ENCODE measurements around the gene DSN1.
"Not testable (repeated sequence)": the region's sequence is repeated elsewhere in the genome, so short reads cannot be mapped to it uniquely, and the experiment has no call there.

Gene DSN1

DNA sequence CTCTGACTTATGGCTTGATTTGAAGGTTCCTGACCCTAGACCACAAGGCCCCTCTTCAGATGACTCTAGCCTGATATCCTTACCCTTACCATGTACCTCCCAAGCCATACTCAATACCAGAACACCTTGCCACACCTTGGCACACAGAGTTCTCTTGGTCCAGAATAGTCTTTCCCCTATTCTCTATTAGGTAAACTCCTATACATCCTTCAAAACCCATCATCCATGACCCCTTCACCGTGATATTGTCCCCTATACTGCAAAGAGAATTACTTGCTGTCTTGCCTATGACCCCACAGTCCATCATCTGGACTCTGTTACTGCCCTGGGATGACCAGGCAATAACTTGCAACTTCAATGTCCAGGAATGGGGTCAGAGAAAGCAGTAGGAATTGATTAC is 31.8 kb upstream of the DSN1 start:
- no peak for ATAC-seq
- Mint-ChIP-seq H3K4me3 (no peak overlapping the region), H3K36me3 (ENCODE audit: low read depth) (no peaks in the 10 kb centered on the region), H3K27me3 (no peaks in the 10 kb centered on the region), H3K9me3 (no peaks in the 10 kb centered on the region), H3K4me1 (no peaks in the 10 kb centered on the region), H3K27ac (no peak overlapping the region)
- DNase-seq: no peak

DNA sequence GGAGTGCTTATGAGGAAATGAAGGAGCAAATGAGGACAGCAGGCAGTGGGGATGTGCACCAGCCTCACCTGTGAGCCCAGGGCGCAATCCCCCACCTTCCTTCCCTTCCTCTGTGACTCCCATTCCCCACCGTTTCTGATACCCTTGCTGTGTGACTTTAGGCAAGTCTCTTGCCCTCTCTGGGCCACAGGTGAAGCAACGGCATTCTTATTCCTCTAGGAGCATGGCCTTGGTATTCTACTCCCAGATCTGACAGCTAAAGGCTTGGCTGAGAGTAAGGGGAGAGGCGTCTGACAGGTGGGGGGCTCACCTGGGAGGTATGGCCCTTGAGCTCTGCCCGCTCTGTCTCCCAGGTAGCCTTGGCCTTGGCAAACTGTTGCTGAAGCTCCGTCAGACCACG is 30.9 kb upstream of the DSN1 start:
- no peaks in the 10 kb centered on the region for H3K9me3 Mint-ChIP-seq
- DNase-seq: no peak
- no peaks in the 10 kb centered on the region for H3K36me3 Mint-ChIP-seq (ENCODE audit: low read depth)
- H3K27ac Mint-ChIP-seq: no peak overlapping the region
- no peaks in the 10 kb centered on the region for H3K4me1 Mint-ChIP-seq
- H3K4me3 Mint-ChIP-seq: no peak overlapping the region
- no peaks in the 10 kb centered on the region for H3K27me3 Mint-ChIP-seq
- ATAC-seq: no peak

DNA sequence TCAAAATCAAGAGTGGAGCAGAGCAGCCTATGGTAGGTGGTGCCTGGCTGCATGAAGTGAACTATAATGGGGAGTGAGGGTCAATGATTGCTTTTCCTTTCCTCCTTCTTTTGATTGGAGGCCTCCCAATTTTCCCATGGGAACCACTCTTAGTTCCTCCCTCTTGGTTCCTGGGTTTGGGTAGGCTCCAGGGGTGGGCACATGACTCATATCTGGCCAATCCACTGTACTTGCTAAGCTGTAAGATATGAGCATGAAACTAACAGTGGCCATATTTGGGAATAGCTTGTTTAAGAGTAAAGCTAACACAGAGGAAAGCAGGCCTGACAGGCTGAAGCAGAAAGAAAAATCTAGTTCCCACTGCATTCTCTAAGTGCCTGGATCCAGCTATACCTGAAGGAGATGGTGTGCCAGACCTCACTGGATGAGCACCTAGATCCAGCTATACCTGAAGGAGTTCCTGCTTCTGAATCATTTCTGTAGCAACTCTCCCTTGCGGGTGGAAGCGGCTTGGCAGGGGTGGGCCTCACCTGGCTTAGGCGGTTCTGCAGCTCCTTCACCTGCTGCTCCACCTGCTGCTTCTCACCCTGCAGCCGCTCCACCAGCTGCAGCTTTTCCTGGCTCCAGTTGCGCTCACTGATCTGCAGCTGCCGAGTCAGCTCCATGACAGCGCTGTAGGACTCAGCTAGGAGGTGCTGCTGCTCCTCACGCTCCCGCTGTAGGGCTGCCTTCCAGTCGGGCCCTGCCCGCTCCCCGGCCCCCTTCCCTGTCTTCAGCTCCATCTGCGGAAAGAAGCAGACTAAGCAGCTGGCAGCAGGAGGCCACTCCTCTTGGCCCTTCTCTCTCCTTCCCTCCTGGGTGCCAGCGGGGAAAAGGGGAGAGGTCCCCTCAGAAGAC is 29.0 kb upstream of the DSN1 start:
- no peak for DNase-seq
- no peaks in the 10 kb centered on the region for H3K9me3 Mint-ChIP-seq
- H3K27me3 Mint-ChIP-seq: no peaks in the 10 kb centered on the region
- H3K27ac Mint-ChIP-seq: no peak overlapping the region
- no peaks in the 10 kb centered on the region for H3K36me3 Mint-ChIP-seq (ENCODE audit: low read depth)
- no peak for ATAC-seq
- H3K4me3 Mint-ChIP-seq: no peak overlapping the region
- H3K4me1 Mint-ChIP-seq: no peaks in the 10 kb centered on the region

DNA sequence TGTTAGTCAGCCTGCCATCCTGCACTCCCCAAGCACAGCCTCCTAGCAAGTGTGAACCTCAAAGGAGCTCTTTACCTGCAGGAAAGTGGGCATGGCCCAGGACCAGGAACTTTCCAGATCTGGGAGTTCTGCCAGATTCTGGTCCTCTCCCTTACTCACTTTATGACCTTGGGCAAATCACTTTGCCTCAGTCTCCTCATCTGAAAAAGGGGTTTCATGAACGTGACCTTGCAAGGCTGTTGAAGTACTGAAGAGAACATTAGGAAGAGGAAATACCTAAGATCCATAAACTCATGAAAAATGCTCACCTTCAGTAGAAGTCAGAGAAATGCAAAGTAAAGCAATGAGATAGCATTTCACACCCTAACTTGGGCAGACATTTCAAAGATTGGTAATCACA is 26.8 kb upstream of the DSN1 start:
- no peak overlapping the region for H3K4me3 Mint-ChIP-seq
- H3K27me3 Mint-ChIP-seq: no peaks in the 10 kb centered on the region
- DNase-seq: no peak
- no peaks in the 10 kb centered on the region for H3K36me3 Mint-ChIP-seq (ENCODE audit: low read depth)
- no peak overlapping the region for H3K27ac Mint-ChIP-seq
- H3K9me3 Mint-ChIP-seq: no peaks in the 10 kb centered on the region
- H3K4me1 Mint-ChIP-seq: no peaks in the 10 kb centered on the region
- no peak for ATAC-seq

DNA sequence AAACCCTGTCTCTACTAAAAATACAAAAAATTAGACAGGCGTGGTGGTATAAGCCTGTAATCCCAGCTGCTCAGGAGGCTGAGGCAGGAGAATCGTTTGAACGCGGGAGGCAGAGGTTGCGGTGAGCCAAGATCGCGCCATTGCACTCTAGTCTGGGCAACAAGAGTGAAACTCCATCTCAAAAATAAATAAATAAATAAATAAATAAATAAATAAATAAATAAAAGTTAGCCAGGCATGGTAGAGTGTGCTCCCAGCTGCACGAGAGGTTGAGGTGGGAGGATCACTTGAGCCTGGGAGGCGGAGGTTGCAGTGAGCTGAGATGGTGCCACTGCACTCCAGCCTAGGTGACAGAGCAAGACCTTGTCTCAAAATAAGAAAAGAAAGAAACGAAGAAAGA is 25.8 kb upstream of the DSN1 start:
- not testable (repeated sequence) for H3K9me3 Mint-ChIP-seq; H3K27ac Mint-ChIP-seq; H3K4me1 Mint-ChIP-seq; H3K27me3 Mint-ChIP-seq; H3K4me3 Mint-ChIP-seq; DNase-seq; H3K36me3 Mint-ChIP-seq (ENCODE audit: low read depth); ATAC-seq

DNA sequence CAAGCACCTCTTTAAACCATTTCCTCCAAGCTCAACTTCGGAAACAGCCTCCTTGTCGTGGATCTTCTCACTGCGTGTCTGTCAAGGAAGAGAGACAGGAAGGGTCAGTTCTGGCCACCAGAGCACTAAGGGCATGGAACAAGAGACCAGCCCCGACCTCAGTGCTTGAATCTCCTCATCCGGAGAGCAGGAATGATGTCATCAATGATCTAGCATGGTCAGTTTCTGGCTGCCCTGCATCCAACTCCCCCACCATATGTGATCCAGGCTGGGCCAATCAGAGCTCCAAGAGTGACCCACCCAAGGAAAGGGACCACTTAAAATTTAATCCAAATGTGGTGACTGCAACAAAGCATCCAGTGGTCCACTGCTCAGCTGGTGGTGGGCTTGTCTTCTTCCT is 23.3 kb upstream of the DSN1 start:
- Mint-ChIP-seq H3K9me3 (no peaks in the 10 kb centered on the region), H3K4me3 (no peak overlapping the region)

DNA sequence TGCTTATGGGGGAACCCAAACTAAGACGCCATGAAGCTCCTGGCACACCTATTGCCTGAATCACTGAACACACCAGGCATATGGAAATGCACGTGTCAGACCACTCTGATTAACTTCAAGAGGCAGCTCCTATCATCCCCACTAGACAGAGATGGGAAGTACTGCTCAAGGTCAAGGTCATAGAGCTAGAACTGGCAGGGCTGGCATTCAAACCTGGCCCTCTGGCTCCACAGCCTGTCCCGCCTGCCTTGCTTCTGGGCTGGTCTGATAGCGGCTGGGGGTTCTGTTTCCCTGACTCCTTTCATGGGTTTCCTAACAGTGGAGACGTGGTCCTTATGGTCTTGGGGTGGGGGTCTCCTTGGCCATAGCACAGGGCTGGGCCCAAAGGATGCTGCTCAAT is 22.6 kb upstream of the DSN1 start:
- no peaks in the 10 kb centered on the region for H3K36me3 Mint-ChIP-seq (ENCODE audit: low read depth)
- no peak for ATAC-seq

More for the DNA sequence above, 23.3 kb upstream of the DSN1 start:
- ATAC-seq: no peak
- Mint-ChIP-seq H3K4me1 (no peaks in the 10 kb centered on the region), H3K27ac (no peak overlapping the region), H3K27me3 (no peaks in the 10 kb centered on the region), H3K36me3 (ENCODE audit: low read depth) (no peaks in the 10 kb centered on the region)
- DNase-seq: no peak

DNA sequence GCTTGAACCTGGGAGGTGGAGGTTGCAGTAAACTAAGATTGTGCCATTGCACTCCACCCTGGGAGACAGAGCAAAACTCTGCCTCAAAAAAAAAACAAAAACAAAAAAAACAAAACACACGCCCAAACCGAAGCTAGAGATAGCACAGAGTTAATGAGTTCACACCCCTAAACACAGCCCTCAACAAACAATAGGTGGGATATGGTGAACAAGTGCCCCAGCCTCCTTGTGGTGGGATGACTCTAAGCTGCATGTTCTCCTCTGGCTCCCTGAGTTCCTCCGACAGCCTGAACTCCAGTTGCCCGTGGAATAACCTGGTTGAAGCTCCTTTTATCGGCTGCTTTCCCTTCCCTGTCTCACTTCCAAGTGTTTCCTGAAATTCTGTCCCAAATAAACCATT is 22.1 kb upstream of the DSN1 start:
- no peaks in the 10 kb centered on the region for H3K36me3 Mint-ChIP-seq (ENCODE audit: low read depth)
- H3K27me3 Mint-ChIP-seq: no peaks in the 10 kb centered on the region
- no peak overlapping the region for H3K4me3 Mint-ChIP-seq
- DNase-seq (no peak), ATAC-seq (no peak)
- no peaks in the 10 kb centered on the region for H3K9me3 Mint-ChIP-seq
- no peak overlapping the region for H3K27ac Mint-ChIP-seq
- H3K4me1 Mint-ChIP-seq: no peaks in the 10 kb centered on the region

More for the DNA sequence above, 22.6 kb upstream of the DSN1 start:
- H3K9me3 Mint-ChIP-seq: no peaks in the 10 kb centered on the region
- H3K27ac Mint-ChIP-seq: no peak overlapping the region
- H3K27me3 Mint-ChIP-seq: no peaks in the 10 kb centered on the region
- no peak overlapping the region for H3K4me3 Mint-ChIP-seq
- H3K4me1 Mint-ChIP-seq: no peaks in the 10 kb centered on the region
- DNase-seq: no peak

DNA sequence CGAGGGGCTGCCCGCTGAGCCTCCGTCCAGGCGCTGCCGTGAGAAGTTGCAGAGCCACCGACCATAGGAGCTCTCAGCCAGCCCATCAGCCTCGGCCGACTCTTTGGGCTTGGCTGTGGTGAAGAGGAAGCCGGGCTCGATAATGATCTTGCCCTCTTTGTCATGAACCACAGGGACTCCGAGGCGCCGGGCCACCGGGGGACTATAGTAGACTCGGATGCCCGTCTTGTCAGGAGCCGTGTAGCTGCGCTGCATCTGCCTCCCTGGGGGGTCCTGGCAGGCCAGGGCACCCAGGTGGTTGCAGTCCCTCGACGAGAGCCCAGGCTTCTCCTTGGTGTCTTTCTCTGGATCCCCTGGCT is 20.5 kb upstream of the DSN1 start:
- no peak overlapping the region for H3K4me3 Mint-ChIP-seq
- no peak for DNase-seq
- no peaks in the 10 kb centered on the region for H3K27me3 Mint-ChIP-seq
- no peaks in the 10 kb centered on the region for H3K36me3 Mint-ChIP-seq (ENCODE audit: low read depth)
- H3K4me1 Mint-ChIP-seq: no peaks in the 10 kb centered on the region
- no peaks in the 10 kb centered on the region for H3K9me3 Mint-ChIP-seq
- H3K27ac Mint-ChIP-seq: no peak overlapping the region
- no peak for ATAC-seq

DNA sequence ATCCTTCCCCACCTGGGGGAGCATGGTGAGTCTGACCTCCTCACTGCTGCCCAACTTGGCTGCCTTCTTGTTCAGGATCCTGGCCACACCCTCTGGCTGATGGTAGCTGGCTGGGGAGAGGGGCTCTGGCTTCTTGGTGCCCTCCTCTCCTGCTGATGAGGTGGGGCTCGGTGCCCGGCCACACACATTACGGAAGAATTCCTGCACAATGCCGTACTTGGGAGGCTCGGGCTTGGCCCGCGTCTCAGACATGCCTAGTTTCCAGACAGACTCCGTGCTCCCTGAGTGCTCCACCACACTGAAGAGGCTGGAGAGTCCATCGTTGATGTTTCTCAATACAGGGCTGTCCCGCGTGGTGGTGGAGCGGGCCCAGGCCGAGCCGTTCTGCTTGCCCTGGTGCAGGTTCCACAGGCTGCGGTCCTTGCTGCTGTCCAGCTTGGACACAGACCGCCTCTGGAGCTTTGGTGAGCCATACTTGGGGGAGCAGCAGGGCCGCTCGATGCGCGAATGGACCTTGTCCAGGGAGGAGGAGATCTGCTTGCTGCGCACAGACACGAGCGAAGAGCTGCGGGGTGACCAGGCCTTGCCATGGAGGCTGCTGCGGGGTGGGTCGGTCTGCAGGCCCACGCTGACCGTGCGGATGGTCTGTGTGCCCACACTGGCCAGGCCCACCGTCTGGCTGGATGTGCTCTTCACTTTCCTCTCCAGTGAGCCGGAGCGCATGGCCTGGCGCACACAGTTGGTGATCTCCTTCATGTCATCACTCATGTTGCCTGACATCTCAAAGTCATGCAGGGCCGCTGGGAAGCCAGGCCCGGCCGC is 19.9 kb upstream of the DSN1 start:
- no peaks in the 10 kb centered on the region for H3K36me3 Mint-ChIP-seq (ENCODE audit: low read depth)
- H3K9me3 Mint-ChIP-seq: no peaks in the 10 kb centered on the region
- H3K27me3 Mint-ChIP-seq: no peaks in the 10 kb centered on the region
- no peaks in the 10 kb centered on the region for H3K4me1 Mint-ChIP-seq
- H3K4me3 Mint-ChIP-seq: no peak overlapping the region
- DNase-seq (no peak), ATAC-seq (no peak)
- H3K27ac Mint-ChIP-seq: no peak overlapping the region

DNA sequence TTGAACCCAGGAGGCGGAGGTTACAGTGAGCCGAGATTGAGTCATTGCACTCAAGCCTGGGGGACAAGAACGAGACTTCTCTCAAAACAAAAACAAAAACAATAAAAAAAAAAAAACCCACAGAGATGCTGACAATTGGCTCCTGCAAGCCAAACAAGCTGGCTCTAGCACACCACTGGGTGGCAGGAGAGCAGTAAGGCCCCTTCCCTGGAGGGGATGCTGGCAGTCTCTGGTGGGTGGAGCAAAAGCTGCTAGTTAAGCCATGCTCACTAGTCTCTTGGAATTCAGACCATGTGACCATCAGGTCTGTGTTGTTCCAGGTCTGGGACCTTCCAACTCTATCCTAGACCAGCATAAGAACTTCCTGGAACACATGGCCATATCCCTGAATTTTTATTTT is 18.9 kb upstream of the DSN1 start:
- Mint-ChIP-seq H3K9me3 (no peaks in the 10 kb centered on the region), H3K27me3 (no peaks in the 10 kb centered on the region), H3K4me1 (no peaks in the 10 kb centered on the region), H3K4me3 (no peak overlapping the region), H3K27ac (no peak overlapping the region), H3K36me3 (ENCODE audit: low read depth) (no peaks in the 10 kb centered on the region)
- DNase-seq (no peak), ATAC-seq (no peak)

DNA sequence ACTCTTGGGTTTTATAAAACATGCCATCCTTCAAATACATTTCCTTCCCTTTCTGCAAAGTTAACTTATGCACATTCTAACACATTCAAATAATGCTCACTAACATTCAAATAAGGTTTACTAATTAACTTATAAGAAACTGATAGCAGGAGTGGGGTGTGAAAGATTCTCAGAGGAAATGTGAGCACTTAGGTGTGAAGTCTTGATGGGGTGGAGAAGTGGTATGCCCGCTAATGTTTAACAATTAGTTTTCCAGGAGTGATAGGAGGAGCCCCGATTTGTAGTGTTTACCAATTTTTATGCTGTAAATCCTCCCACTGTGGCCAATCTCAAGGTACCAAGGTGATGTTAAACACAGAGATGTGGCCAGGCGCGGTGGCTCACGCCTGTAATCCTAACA is 18.3 kb upstream of the DSN1 start:
- H3K27ac Mint-ChIP-seq: no peak overlapping the region
- H3K36me3 Mint-ChIP-seq (ENCODE audit: low read depth): no peaks in the 10 kb centered on the region

DNA sequence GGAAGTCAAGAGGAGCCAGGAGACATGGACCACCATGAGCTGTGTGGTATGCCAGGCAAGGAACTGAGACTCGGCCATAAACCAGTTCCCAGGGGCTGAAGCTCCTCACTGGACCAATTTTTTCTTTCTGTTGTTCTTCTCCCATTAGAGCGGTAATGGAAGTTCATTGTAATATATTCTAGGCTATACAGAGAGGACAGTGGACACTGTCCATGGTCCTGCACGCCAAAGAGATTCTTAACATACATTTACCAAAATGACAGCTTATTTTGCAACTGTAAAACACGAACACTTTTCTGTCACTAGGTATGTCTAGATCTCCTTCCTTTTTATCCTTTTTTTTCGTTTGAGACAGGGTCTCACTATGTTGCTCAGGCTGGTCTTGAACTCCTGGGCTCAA is 13.1 kb upstream of the DSN1 start:
- Mint-ChIP-seq H3K4me3 (no peak overlapping the region), H3K27me3 (no peaks in the 10 kb centered on the region), H3K4me1 (no peaks in the 10 kb centered on the region), H3K27ac (no peak overlapping the region), H3K36me3 (ENCODE audit: low read depth) (no peaks in the 10 kb centered on the region), H3K9me3 (no peaks in the 10 kb centered on the region)
- ATAC-seq (no peak), DNase-seq (no peak)

More for the DNA sequence above, 18.3 kb upstream of the DSN1 start:
- no peaks in the 10 kb centered on the region for H3K9me3 Mint-ChIP-seq
- ATAC-seq (no peak), DNase-seq (no peak)
- no peaks in the 10 kb centered on the region for H3K27me3 Mint-ChIP-seq
- no peaks in the 10 kb centered on the region for H3K4me1 Mint-ChIP-seq
- no peak overlapping the region for H3K4me3 Mint-ChIP-seq

DNA sequence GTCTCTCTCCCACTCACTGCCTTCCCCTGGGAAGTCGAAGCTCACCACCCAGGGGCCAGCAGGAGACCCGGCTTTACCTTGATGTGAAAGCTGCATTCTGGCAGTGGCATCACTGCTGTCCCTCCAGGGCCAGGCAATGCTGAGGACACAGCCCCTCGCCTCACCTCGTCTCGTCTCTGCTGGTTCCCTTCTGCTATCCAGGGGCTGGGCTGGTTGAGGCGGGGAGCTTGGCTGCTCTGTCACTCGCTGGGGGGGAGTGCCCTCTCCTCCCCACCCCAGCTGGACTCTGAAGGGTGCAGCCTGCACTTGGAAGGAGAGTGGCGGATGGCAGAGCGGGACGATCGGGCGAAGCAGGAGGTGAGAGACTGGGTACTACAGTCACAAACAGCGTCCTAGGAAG is 12.7 kb upstream of the DSN1 start:
- DNase-seq: no peak
- no peaks in the 10 kb centered on the region for H3K9me3 Mint-ChIP-seq
- no peak overlapping the region for H3K27ac Mint-ChIP-seq
- H3K4me3 Mint-ChIP-seq: no peak overlapping the region
- no peak for ATAC-seq
- H3K27me3 Mint-ChIP-seq: no peaks in the 10 kb centered on the region
- no peaks in the 10 kb centered on the region for H3K36me3 Mint-ChIP-seq (ENCODE audit: low read depth)
- no peaks in the 10 kb centered on the region for H3K4me1 Mint-ChIP-seq

DNA sequence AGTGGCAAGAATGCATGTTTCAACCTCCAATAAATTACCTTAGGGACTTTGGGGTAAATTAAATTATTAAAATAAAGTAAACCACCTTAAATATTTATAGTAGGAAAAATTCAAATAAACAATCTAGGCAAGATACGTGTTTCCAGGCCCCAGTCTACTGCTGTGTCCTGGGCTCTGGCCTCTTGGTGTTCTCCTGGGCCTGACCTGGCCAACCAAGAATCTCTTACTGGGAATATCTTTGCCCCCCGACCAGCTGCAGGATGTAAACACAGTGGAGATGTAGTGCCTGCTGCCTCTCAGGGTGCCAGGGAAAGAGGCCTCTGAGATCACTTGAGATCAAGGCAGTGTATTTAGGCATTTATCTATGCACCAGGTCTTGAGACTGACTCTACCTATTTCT is 11.7 kb upstream of the DSN1 start:
- no peak for ATAC-seq
- Mint-ChIP-seq H3K4me3 (no peak overlapping the region), H3K4me1 (no peaks in the 10 kb centered on the region), H3K9me3 (no peaks in the 10 kb centered on the region), H3K27me3 (no peaks in the 10 kb centered on the region), H3K27ac (no peak overlapping the region), H3K36me3 (ENCODE audit: low read depth) (no peaks in the 10 kb centered on the region)
- no peak for DNase-seq
